Prostate gland (tissue), 2 donors: Measurements from ENCODE around the gene GARIN3. TPM values are rescaled to one million over a fixed set of nuclear protein-coding genes. Genes with fewer than 3 reads are reported as not detected.

Experiments used
- DNase-seq: peaks from one replicate; pipeline ENCODE4 v3.0.0-alpha.2; 2019; ENCODE audit warnings: low spot score
- H3K27ac ChIP-seq, 2 donors: fragments of 200-600 bp; sonication (generic); 2 replicates each; pipeline ENCODE4 v1.5.1; 2017 to 2019
- H3K27me3 ChIP-seq: fragments of 200-600 bp; sonication (generic); replicated peaks from 2 replicates; pipeline ENCODE4 v1.5.1; 2019; ENCODE audit not compliant: insufficient read depth
- H3K36me3 ChIP-seq, 2 donors: fragments of 200-600 bp; sonication (generic); 1 replicate in 1 of 2; 2 replicates in 1 of 2; pipeline versions ENCODE4 v1.5.1 to v1.8.1; 2017 to 2019
- H3K4me1 ChIP-seq: fragments of 200-600 bp; sonication (generic); replicated peaks from 2 replicates; pipeline ENCODE4 v1.5.1; 2019
- H3K4me3 ChIP-seq, 2 donors: fragments of 200-600 bp; sonication (generic); 2 replicates each; pipeline ENCODE4 v1.5.1; 2017 to 2019
- H3K9me3 ChIP-seq: fragments of 200-600 bp; sonication (generic); 2 replicates; pipeline ENCODE4 v1.5.1; 2017
- POLR2A ChIP-seq: fragments of 450-650 bp; IDR thresholded peaks from one replicate; pipeline ENCODE4 v1.6.1; 2016; ENCODE audit warnings: antibody characterized with exemption, mild to moderate bottlenecking
- POLR2AphosphoS5 ChIP-seq: sonication (generic); formaldehyde crosslinking; IDR thresholded peaks from one replicate; pipeline ENCODE4 v1.6.1; 2017; ENCODE audit warnings: antibody characterized with exemption
- WGBS: methylation state at CpG from one replicate; pipeline ENCODE4 v1.1.5; 2018; 5-methylcytosine and 5-hydroxymethylcytosine counted together
- intact Hi-C: fragments of 100-400 bp; cut with DNase I; formaldehyde crosslinking; loops from one replicate; pipeline ENCODE4 v1.14.2; 2022
- total RNA-seq, 2 donors: library from RNA; depleted of rRNA; stranded (reverse); fragments of >200 nt; gene quantifications; one replicate each; pipeline ENCODE4 v1.1.0, GENCODE V29; 2016
- TF ChIP-seq, protein P1 (sequence below), 4 experiments: fragments of 200-600 bp in 2 of 4; fragments of 450-650 bp in 2 of 4; sonication (generic) in 2 of 4; IDR thresholded peaks; 1 replicate in 3 of 4; 2 replicates in 1 of 4; pipeline ENCODE4 v1.5.1; 2016 to 2019; ENCODE audit warnings: antibody characterized with exemption in 4 of 4, mild to moderate bottlenecking in 2 of 4, moderate library complexity in 2 of 4

GARIN3 gene
- total RNA-seq, 2 donors from 2014 or later: 0.97 TPM; not detected in 1

GRCh38 chr5:157203417-157203816 lies 37.4 kb upstream of the GARIN3 start:
- no peaks in the 10 kb centered on the region for H3K9me3 ChIP-seq
- no peak for DNase-seq
- H3K27ac ChIP-seq: no peak overlapping the region
- no peaks in the 10 kb centered on the region for H3K27me3 ChIP-seq
- H3K36me3 ChIP-seq: no peaks in the 10 kb centered on the region
- no peaks in the 10 kb centered on the region for H3K4me1 ChIP-seq
- intact Hi-C loops: no loop called here
- no peak for TF ChIP-seq POLR2AphosphoS5
- TF ChIP-seq POLR2A: no peak
- H3K4me3 ChIP-seq: no peak overlapping the region
- 57% methylated on average over 4 of the region's 4 CpGs for WGBS

GRCh38 chr5:157201857-157202256 lies 35.8 kb upstream of the GARIN3 start:
- Histone ChIP-seq H3K36me3 (no peaks in the 10 kb centered on the region), H3K27me3 (no peaks in the 10 kb centered on the region), H3K4me3 (no peak overlapping the region), H3K9me3 (no peaks in the 10 kb centered on the region), H3K4me1 (no peaks in the 10 kb centered on the region), H3K27ac (no peak overlapping the region)
- no peak for DNase-seq
- TF ChIP-seq POLR2AphosphoS5: no peak
- no peak for TF ChIP-seq POLR2A
- TF ChIP-seq, protein P1, sequence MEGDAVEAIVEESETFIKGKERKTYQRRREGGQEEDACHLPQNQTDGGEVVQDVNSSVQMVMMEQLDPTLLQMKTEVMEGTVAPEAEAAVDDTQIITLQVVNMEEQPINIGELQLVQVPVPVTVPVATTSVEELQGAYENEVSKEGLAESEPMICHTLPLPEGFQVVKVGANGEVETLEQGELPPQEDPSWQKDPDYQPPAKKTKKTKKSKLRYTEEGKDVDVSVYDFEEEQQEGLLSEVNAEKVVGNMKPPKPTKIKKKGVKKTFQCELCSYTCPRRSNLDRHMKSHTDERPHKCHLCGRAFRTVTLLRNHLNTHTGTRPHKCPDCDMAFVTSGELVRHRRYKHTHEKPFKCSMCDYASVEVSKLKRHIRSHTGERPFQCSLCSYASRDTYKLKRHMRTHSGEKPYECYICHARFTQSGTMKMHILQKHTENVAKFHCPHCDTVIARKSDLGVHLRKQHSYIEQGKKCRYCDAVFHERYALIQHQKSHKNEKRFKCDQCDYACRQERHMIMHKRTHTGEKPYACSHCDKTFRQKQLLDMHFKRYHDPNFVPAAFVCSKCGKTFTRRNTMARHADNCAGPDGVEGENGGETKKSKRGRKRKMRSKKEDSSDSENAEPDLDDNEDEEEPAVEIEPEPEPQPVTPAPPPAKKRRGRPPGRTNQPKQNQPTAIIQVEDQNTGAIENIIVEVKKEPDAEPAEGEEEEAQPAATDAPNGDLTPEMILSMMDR (IDR thresholded peaks at IDR 0.05): no peak
- intact Hi-C loops: no loop called here
- 92% methylated on average over 4 of the region's 4 CpGs for WGBS

- Histone ChIP-seq H3K36me3 (no peaks in the 10 kb centered on the region), H3K4me1 (no peaks in the 10 kb centered on the region), H3K9me3 (no peaks in the 10 kb centered on the region), H3K27ac (no peak overlapping the region), H3K27me3 (no peaks in the 10 kb centered on the region), H3K4me3 (no peak overlapping the region)
- no peak for DNase-seq
- TF ChIP-seq POLR2AphosphoS5: no peak
- TF ChIP-seq POLR2A: no peak
- TF ChIP-seq, protein P1 (IDR thresholded peaks at IDR 0.05): no peak
- intact Hi-C loops: no loop called here
- WGBS: 51% methylated on average over 5 of the region's 5 CpGs
Measured at GRCh38 chr5:157198277-157198986, 32.4 kb upstream of the GARIN3 start.

GRCh38 chr5:157197086-157197485 lies 31.0 kb upstream of the GARIN3 start:
- intact Hi-C loops: no loop called here
- TF ChIP-seq POLR2A (no peak), POLR2AphosphoS5 (no peak)
- TF ChIP-seq, protein P1 (IDR thresholded peaks at IDR 0.05): no peak
- Histone ChIP-seq H3K27ac (no peak overlapping the region), H3K4me1 (no peaks in the 10 kb centered on the region), H3K4me3 (no peak overlapping the region), H3K27me3 (no peaks in the 10 kb centered on the region), H3K9me3 (no peaks in the 10 kb centered on the region), H3K36me3 (no peaks in the 10 kb centered on the region)
- DNase-seq: no peak
- WGBS: 96% methylated on average over 3 of the region's 3 CpGs

DNA sequence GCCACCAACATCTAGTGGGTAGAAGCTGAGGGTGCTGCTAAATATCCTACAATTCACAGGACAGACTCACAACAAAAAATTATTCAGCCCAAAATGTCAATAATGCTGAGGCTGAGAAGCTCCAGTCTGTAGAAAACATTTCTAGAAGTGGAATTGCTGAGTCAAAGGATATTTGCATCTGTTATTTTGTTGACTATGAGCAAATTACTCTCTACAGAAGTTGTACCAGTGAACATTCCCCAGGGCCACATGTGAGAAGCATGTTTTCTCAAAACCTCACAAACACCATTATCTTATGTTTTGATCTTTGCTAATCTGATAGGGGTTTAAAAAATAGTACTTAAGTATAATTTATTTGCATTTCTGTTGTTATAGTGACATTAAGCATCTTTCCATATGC lies 30.0 kb upstream of the GARIN3 start:
- no peak overlapping the region for H3K4me3 ChIP-seq
- no peak overlapping the region for H3K27ac ChIP-seq
- no peaks in the 10 kb centered on the region for H3K4me1 ChIP-seq
- intact Hi-C loops: no loop called here
- H3K27me3 ChIP-seq: no peaks in the 10 kb centered on the region
- H3K9me3 ChIP-seq: no peaks in the 10 kb centered on the region
- TF ChIP-seq, protein P1 (IDR thresholded peaks at IDR 0.05): no peak
- no peak for TF ChIP-seq POLR2AphosphoS5
- no peak for TF ChIP-seq POLR2A
- DNase-seq: no peak
- H3K36me3 ChIP-seq: no peaks in the 10 kb centered on the region
